Adrenal gland (tissue), 5 donors: ENCODE measurements around the gene COL1A1.

Source experiments
- CTCF ChIP-seq, 6 experiments: fragments of 450-650 bp in 4 of 6; fragments of 200-600 bp in 2 of 6; sonication (generic) in 1 of 6; IDR thresholded peaks; 1 replicate in 5 of 6; 2 replicates in 1 of 6; pipeline versions ENCODE4 v1.5.1 to v1.8.0; 2016 to 2021; ENCODE audit warnings: antibody characterized with exemption in 6 of 6, mild to moderate bottlenecking in 2 of 6, moderate library complexity in 1 of 6
- POLR2A ChIP-seq, 2 donors: fragments of 450-650 bp; IDR thresholded peaks; one replicate each; pipeline ENCODE4 v1.6.1; 2017; ENCODE audit warnings: antibody characterized with exemption in 2 of 2, mild to moderate bottlenecking in 2 of 2, moderate library complexity in 1 of 2
- donor health status: DM: no; HTN: no; CAD: no.

GRCh38 chr17:50163843-50164696, 37.4 kb downstream of the COL1A1 start:
- no peak for TF ChIP-seq CTCF (IDR thresholded peaks at IDR 0.05)
- TF ChIP-seq POLR2A (IDR thresholded peaks at IDR 0.05), result no peak
